A549 (cell line): ENCODE measurements around the gene SLC35B2. TPM values are rescaled to one million over a fixed set of nuclear protein-coding genes. Genes with fewer than 3 reads are reported as not detected.

Source experiments
- ATAC-seq, 2 experiments: fragments of 200-7000 bp in 1 of 2; fragments of >200 bp in 1 of 2; cut with Nextera tagmentation in 1 of 2; cut with Tn5 transposase in 1 of 2; 3 replicates each; pipeline versions ENCODE4 v1.8.0 to v1.9.1; 2018 to 2020; ENCODE audit warnings: mild to moderate bottlenecking in 1 of 2, moderate library complexity in 1 of 2
- CTCF ChIA-PET: fragments of 300-600 bp; sonication (Branson Sonifier 250); formaldehyde crosslinking; extraction: SDS; loops from one replicate; lab custom pipeline; 2021; ENCODE audit warnings: antibody characterized with exemption, inconsistent platforms; lab: Yijun Ruan, JAX
- POLR2A ChIA-PET: fragments of 350-600 bp; formaldehyde crosslinking; extraction: SDS; loops from one replicate; lab custom pipeline; 2021; ENCODE audit warnings: antibody characterized with exemption, inconsistent platforms; lab: Yijun Ruan, JAX
- DNase-seq, 2 experiments: peaks; one replicate each; pipeline versions ENCODE4 v3.0.0 to v3.0.0-alpha.2; 2011 to 2016; ENCODE audit warnings: low read depth in 1 of 2, low spot score in 1 of 2
- FAIRE-seq: peaks from 2 replicates; lab custom pipeline; 2011; peaks lifted over from hg19 to GRCh38; lab: Jason Lieb, UNC
- H3K27ac ChIP-seq, 2 experiments: fragments of >200 bp; sonication (Bioruptor Twin); formaldehyde crosslinking; 3 replicates each; pipeline ENCODE4 v1.5.1; 2016 to 2017
- H3K4me1 ChIP-seq: fragments of >200 bp; sonication (Bioruptor Twin); formaldehyde crosslinking; 3 replicates; pipeline ENCODE4 v1.6.1; 2016
- H3K4me2 ChIP-seq: fragments of >200 bp; sonication (Bioruptor Twin); formaldehyde crosslinking; 3 replicates; pipeline ENCODE4 v1.6.1; 2016
- H3K4me3 ChIP-seq: fragments of >200 bp; sonication (Bioruptor Twin); formaldehyde crosslinking; 3 replicates; pipeline ENCODE4 v1.5.1; 2016
- H3K9me3 ChIP-seq: fragments of >200 bp; sonication (Bioruptor Twin); formaldehyde crosslinking; 3 replicates; pipeline ENCODE4 v1.6.1; 2016
- ATOH8 ChIP-seq: fragments of 250-450 bp; sonication (Bioruptor Pico); IDR thresholded peaks from 2 replicates; pipeline ENCODE4 v1.5.0; 2020; ENCODE audit warnings: low read depth, mild to moderate bottlenecking, moderate library complexity
- BHLHE40 ChIP-seq: IDR thresholded peaks from 2 replicates; pipeline ENCODE4 v1.6.1; 2012; ENCODE audit warnings: low read depth, low read length, inconsistent platforms
- CHD4 ChIP-seq: fragments of 200-600 bp; sonication (generic); IDR thresholded peaks from 2 replicates; pipeline ENCODE4 v1.6.1; 2016; ENCODE audit warnings: antibody characterized with exemption, mild to moderate bottlenecking, borderline replicate concordance
- CTCF ChIP-seq: fragments of >200 bp; sonication (Bioruptor Twin); formaldehyde crosslinking; IDR thresholded peaks from 3 replicates; pipeline ENCODE4 v1.5.1; 2016
- EHF ChIP-seq: fragments of 250-450 bp; sonication (Bioruptor Pico); IDR thresholded peaks from 2 replicates; pipeline ENCODE4 v1.5.0; 2020; ENCODE audit warnings: mild to moderate bottlenecking
- ELK1 ChIP-seq: fragments of 150-350 bp; IDR thresholded peaks from 2 replicates; pipeline ENCODE4 v1.6.1; 2014; ENCODE audit warnings: low read depth, mild to moderate bottlenecking, low read length
- ESRRA ChIP-seq: fragments of 150-350 bp; IDR thresholded peaks from 2 replicates; pipeline ENCODE4 v1.6.1; 2014; ENCODE audit warnings: mild to moderate bottlenecking, low read length, borderline replicate concordance
- HDAC2 ChIP-seq: fragments of 200-600 bp; sonication (generic); IDR thresholded peaks from 2 replicates; pipeline ENCODE4 v1.6.1; 2016
- HMGXB4 ChIP-seq: fragments of 250-450 bp; sonication (Bioruptor Pico); IDR thresholded peaks from 2 replicates; pipeline ENCODE4 v1.5.0; 2021; ENCODE audit warnings: mild to moderate bottlenecking, moderate library complexity, borderline replicate concordance
- HOXB13 ChIP-seq: fragments of 250-450 bp; sonication (Bioruptor Pico); IDR thresholded peaks from 2 replicates; pipeline ENCODE4 v1.5.0; 2020; ENCODE audit warnings: low read depth, mild to moderate bottlenecking, moderate library complexity
- HOXB5 ChIP-seq: fragments of 250-450 bp; sonication (Bioruptor Pico); IDR thresholded peaks from 2 replicates; pipeline ENCODE4 v1.5.0; 2020; ENCODE audit warnings: mild to moderate bottlenecking, moderate library complexity
- MAX ChIP-seq: IDR thresholded peaks from 2 replicates; pipeline ENCODE4 v1.6.1; 2012
- MAZ ChIP-seq: fragments of 150-350 bp; IDR thresholded peaks from 2 replicates; pipeline ENCODE4 v1.6.1; 2014; ENCODE audit warnings: antibody characterized with exemption, low read depth, low read length, borderline replicate concordance
- MYC ChIP-seq: IDR thresholded peaks from 2 replicates; pipeline ENCODE4 v1.6.1; 2012; ENCODE audit warnings: mild to moderate bottlenecking, inconsistent platforms, low read length, improper control_type of control experiment, borderline replicate concordance
- PBX3 ChIP-seq: IDR thresholded peaks from 2 replicates; pipeline ENCODE4 v1.6.1; 2012
- PHF8 ChIP-seq: fragments of 200-600 bp; sonication (generic); IDR thresholded peaks from 2 replicates; pipeline ENCODE4 v1.6.1; 2016; ENCODE audit warnings: low read depth, mild to moderate bottlenecking, antibody characterized with exemption, moderate library complexity, borderline replicate concordance
- POLR2A ChIP-seq: IDR thresholded peaks from 2 replicates; pipeline ENCODE4 v1.6.1; 2012; ENCODE audit warnings: mild to moderate bottlenecking, low read length
- RFX5 ChIP-seq: fragments of 450-650 bp; IDR thresholded peaks from 2 replicates; pipeline ENCODE4 v1.7.1; 2014; ENCODE audit warnings: antibody characterized with exemption, mild to moderate bottlenecking, moderate library complexity
- SREBF2 ChIP-seq: fragments of 450-650 bp; IDR thresholded peaks from 2 replicates; pipeline ENCODE4 v1.6.1; 2014; ENCODE audit warnings: mild to moderate bottlenecking, moderate library complexity
- ZFP36 ChIP-seq: fragments of 450-650 bp; IDR thresholded peaks from 2 replicates; pipeline ENCODE4 v1.6.1; 2014; ENCODE audit warnings: borderline replicate concordance; ENCODE audit not compliant: partially characterized antibody
- ZNF302 ChIP-seq: fragments of 250-450 bp; sonication (Bioruptor Pico); IDR thresholded peaks from 2 replicates; pipeline ENCODE4 v1.9.0; 2021; ENCODE audit warnings: inconsistent platforms, mild to moderate bottlenecking, moderate library complexity
- WGBS: methylation state at CpG from one replicate; pipeline ENCODE4 v1.1.6; 2017; ENCODE audit errors: missing lambda C conversion rate; 5-methylcytosine and 5-hydroxymethylcytosine counted together
- polyA plus RNA-seq, 4 experiments: library from polyadenylated mRNA; depleted of rRNA in 3 of 4; stranded (reverse); fragments of >200 nt; fragmentation: RNase III in 1 of 4; extraction: RNeasy Plus Mini Kit Qiagen cat#74134 plus additional on column Dnase treatment in 1 of 4; gene quantifications; 2 replicates in 3 of 4; 3 replicates in 1 of 4; pipeline ENCODE4 v1.2.3, GENCODE V29; 2011 to 2017

Gene SLC35B2
- polyA plus RNA-seq, 2 of the 4 experiments (the other 2 are of a cell fraction): 44.5 to 45.6 TPM

- WGBS: 91% methylated on average over 7 of the region's 7 CpGs
- no peak for ATAC-seq
- Histone ChIP-seq H3K9me3 (no peaks in the 10 kb centered on the region), H3K27ac (no peak overlapping the region), H3K4me1 (peaks cover 12% of the 10 kb centered on the region), H3K4me2 (no peak overlapping the region), H3K4me3 (no peak overlapping the region)
- FAIRE-seq: no peak
- POLR2A ChIA-PET: no interaction called here
- CTCF ChIA-PET: interaction anchor here (0.6 to 7.8 kb wide), 8 partner anchors 8 to 147 kb away, joined by 3 to 56 read pairs (median 4); partner anchors contain the start of gene SLC35B2
- DNase-seq: no peak
- TF ChIP-seq HOXB13 (CRISPR knock-in tag): no peak
- TF ChIP-seq BHLHE40: no peak
- TF ChIP-seq PHF8: no peak
- no peak for TF ChIP-seq EHF (CRISPR knock-in tag)
- no peak for TF ChIP-seq RFX5
Measured at GRCh38 chr6:44243345-44243744, 14.0 kb downstream of the SLC35B2 start.

- Histone ChIP-seq H3K4me2 (no peak overlapping the region; the same call in 2 of the 3 replicates), H3K9me3 (no peaks in the 10 kb centered on the region), H3K27ac (0 out of 6 replicates have a peak overlapping the region, but pooled peaks of 1 of the 2 experiments have one; percentile 16), H3K4me1 (peaks cover 37% of the 10 kb centered on the region), H3K4me3 (no peak overlapping the region)
- CTCF ChIA-PET: interaction anchor here (0.6 to 8.4 kb wide), 5 partner anchors 8 to 69 kb away, joined by 3 to 111 read pairs (median 19); partner anchors contain the start of genes HSP90AB1 and SLC29A1
- 73% methylated on average over 7 of the region's 7 CpGs for WGBS
- DNase-seq (no peak), ATAC-seq (no peak), FAIRE-seq (no peak)
- POLR2A ChIA-PET: interaction anchor here (1.1 kb wide), 1 partner anchor 9 kb away, joined by 3 read pairs; no protein-coding TSS in a partner anchor
- TF ChIP-seq MYC (no peak), PBX3 (no peak), MAZ (no peak), PHF8 (no peak), HDAC2 (no peak), ESRRA (no peak), BHLHE40 (no peak), POLR2A (no peak), CTCF (no peak), MAX (no peak), ELK1 (no peak), SREBF2 (no peak), HOXB5 (CRISPR knock-in tag) (no peak), CHD4 (no peak), ZNF302 (CRISPR knock-in tag) (no peak), ATOH8 (CRISPR knock-in tag) (no peak), HMGXB4 (CRISPR knock-in tag) (no peak), ZFP36 (no peak)
Measured at GRCh38 chr6:44238687-44239350, 18.5 kb downstream of the SLC35B2 start.
